GM10266 (cell line): ENCODE results near the gene NIPSNAP2.
A peak's percentile ranks its signal among the peaks of the same experiment; 100 is the strongest.
"Not testable (repeated sequence)": the region's sequence is repeated elsewhere in the genome, so short reads cannot be mapped to it uniquely, and the experiment has no call there.

Experiments used
- DNase-seq: peaks from one replicate; pipeline ENCODE4 v3.0.0; 2012; ENCODE audit errors: extremely low spot score
- CTCF ChIP-seq: IDR thresholded peaks from 2 replicates; pipeline ENCODE4 v1.5.1; 2012; ENCODE audit warnings: mild to moderate bottlenecking, low read depth; ENCODE audit not compliant: control insufficient read depth, insufficient read depth; ENCODE audit errors: missing control alignments

Gene NIPSNAP2

DNA sequence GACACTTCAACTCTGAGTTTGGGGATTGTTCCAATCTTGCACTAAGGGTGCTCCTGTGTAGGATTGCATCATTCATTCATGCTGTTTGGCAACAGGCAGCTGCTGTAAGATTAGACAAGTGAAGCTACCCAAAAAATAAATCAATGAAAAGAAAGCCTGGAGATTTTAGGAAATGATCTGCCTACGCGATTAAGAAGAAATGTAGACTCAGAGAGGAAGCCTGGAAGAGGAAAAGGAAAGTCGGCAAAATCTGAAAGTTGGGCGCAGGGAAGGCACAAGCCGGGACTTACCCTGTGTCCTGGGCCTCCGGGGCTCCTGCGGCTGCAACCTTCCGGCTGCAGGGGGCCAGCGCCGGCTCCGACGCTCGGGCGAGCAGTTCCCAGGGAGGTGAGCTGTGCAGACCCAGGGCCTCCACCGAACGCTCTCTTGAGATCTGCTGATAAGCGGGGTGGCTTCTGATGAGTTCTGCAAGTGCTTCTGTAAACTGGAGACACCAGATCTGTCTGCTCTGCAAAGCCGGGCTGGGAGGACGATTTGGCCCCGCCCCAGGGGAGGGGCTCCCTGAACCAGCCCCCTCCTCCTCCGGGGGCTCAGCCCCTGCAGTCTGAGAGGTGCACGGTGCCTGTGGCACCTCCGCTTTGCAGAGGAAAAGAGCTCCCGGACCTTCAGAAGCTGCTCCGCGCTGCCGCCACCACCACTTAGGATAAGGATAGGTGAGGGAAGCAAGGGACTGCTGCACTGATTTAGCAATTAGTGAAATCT lies 69.5 kb downstream of the NIPSNAP2 start:
- TF ChIP-seq CTCF: peak; percentile 18
- DNase-seq: peak; percentile 72

GRCh38 chr7:56040730-56041129 lies 76.3 kb downstream of the NIPSNAP2 start:
- DNase-seq: no peak
- no peak for TF ChIP-seq CTCF

DNA sequence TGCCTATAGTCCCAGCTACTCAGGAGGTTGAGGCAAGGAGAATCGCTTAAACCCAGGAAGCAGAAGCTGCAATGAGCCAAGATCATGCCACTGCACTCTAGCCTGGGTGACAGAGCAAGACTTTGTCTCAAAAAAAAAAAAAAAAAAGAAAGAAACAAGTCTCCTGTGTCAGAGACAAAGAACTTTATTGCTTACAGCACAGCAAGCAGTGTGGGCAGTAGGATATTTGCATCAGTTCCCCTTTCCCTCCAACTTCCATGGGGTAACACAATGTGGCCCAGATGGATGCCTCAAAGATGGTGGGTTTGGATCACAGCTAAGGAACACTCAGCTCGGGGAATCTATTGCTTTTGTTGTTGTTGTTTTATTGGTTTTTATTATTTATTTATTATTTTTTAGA lies 81.4 kb downstream of the NIPSNAP2 start:
- DNase-seq: not testable (repeated sequence)

- no peak for TF ChIP-seq CTCF
- no peak for DNase-seq
These were observed 82.5 kb downstream of the NIPSNAP2 start for GRCh38 chr7:56046721-56047445.

DNA sequence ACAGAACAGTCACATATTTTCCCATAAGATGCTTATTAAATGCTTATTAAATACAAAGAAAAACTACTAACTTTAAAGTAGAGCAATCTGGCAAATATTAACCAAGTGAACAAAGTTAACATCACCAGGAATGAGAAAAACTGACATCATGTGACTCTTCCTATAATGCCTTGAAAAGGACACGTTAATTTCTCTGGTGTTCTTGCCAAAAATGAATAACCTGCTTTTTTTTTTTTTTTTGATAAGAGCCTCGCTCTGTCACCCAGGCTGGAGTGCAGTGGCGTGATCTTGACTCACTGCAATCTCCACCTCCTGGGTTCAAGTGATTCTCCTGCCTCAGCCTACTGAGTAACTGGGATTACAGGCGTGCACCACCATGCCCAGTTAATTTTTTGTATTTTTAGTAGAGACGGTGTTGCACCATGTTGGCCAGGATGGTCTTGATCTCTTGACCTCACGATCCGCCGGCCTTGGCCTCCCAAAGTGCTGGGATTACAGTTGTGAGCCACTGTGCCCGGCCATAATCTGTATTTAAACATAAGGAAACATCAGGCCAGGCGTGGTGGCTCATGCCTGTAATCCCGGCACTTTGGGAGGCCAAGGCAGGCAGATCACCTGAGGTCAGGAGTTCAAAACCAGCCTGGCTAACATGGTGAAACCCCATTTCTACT lies 83.2 kb downstream of the NIPSNAP2 start:
- not testable (repeated sequence) for DNase-seq

GRCh38 chr7:56048245-56048644 lies 83.9 kb downstream of the NIPSNAP2 start:
- no peak for DNase-seq
- no peak for TF ChIP-seq CTCF

- DNase-seq: not testable (repeated sequence)
These were observed 84.4 kb downstream of the NIPSNAP2 start for GRCh38 chr7:56048763-56049162.
